H1 (cell line): ENCODE measurements around the gene HAGH. TPM values are rescaled to one million over a fixed set of nuclear protein-coding genes. Genes with fewer than 3 reads are reported as not detected.

Experiments used
- CTCF ChIA-PET: fragments of 300-600 bp; sonication (Branson Sonifier 250); formaldehyde crosslinking; loops from one replicate; lab custom pipeline; 2021; ENCODE audit not compliant: partially characterized antibody; lab: Charles Lee
- POLR2A ChIA-PET: fragments of 300-600 bp; sonication (Branson Sonifier 250); formaldehyde crosslinking; loops from one replicate; lab custom pipeline; 2021; ENCODE audit warnings: inconsistent platforms; ENCODE audit not compliant: partially characterized antibody; lab: Charles Lee
- DNase-seq, 2 experiments: peaks; one replicate each; pipeline versions ENCODE4 v3.0.0 to v3.0.0-alpha.2; 2010 to 2022; ENCODE audit warnings: low spot score in 2 of 2, low read depth in 1 of 2, mixed read lengths in 1 of 2
- FAIRE-seq: peaks from 2 replicates; lab custom pipeline; 2011; peaks lifted over from hg19 to GRCh38; lab: Jason Lieb, UNC
- H2AFZ ChIP-seq: 2 replicates; pipeline ENCODE4 v1.8.1; 2012; ENCODE audit warnings: low read length, inconsistent platforms
- H2AK5ac ChIP-seq: 2 replicates; pipeline ENCODE4 v1.6.1; 2013; ENCODE audit warnings: low read depth, low read length
- H2BK120ac ChIP-seq: replicated peaks from 2 replicates; pipeline ENCODE3; 2013; ENCODE audit warnings: low read depth, low read length, inconsistent platforms
- H2BK12ac ChIP-seq: 2 replicates; pipeline ENCODE4 v1.6.1; 2013; ENCODE audit warnings: low read depth, low read length
- H2BK15ac ChIP-seq: 2 replicates; pipeline ENCODE4 v1.6.1; 2013; ENCODE audit warnings: low read length
- H2BK20ac ChIP-seq: 2 replicates; pipeline ENCODE4 v1.6.1; 2013; ENCODE audit warnings: low read length
- H2BK5ac ChIP-seq: 2 replicates; pipeline ENCODE4 v1.6.1; 2013; ENCODE audit warnings: low read depth, low read length
- H3K14ac ChIP-seq: 2 replicates; pipeline ENCODE4 v1.6.1; 2013; ENCODE audit warnings: inconsistent platforms; ENCODE audit not compliant: insufficient read length
- H3K18ac ChIP-seq: 2 replicates; pipeline ENCODE4 v1.6.1; 2013; ENCODE audit warnings: low read length; ENCODE audit errors: extremely low read depth
- H3K23ac ChIP-seq: 2 replicates; pipeline ENCODE4 v1.6.1; 2013; ENCODE audit warnings: inconsistent platforms; ENCODE audit not compliant: insufficient read length
- H3K23me2 ChIP-seq: 2 replicates; pipeline ENCODE4 v1.6.1; 2013; ENCODE audit warnings: low read depth, low read length
- H3K27ac ChIP-seq: 2 replicates; pipeline ENCODE4 v1.6.1; 2011; ENCODE audit warnings: low read depth, low read length, inconsistent platforms
- H3K27me3 ChIP-seq, 4 experiments: replicated peaks in 1 of 4; 1 replicate in 1 of 4; 2 replicates in 3 of 4; pipeline versions ENCODE4 v1.6.1 to v1.8.1; 2011 to 2013; ENCODE audit warnings: low read length in 3 of 4, mild to moderate bottlenecking in 3 of 4, inconsistent platforms in 2 of 4, mixed read lengths in 2 of 4, moderate library complexity in 1 of 4; ENCODE audit not compliant: control insufficient read depth in 3 of 4, insufficient read depth in 3 of 4; ENCODE audit errors: extremely low read depth in 1 of 4
- H3K36me3 ChIP-seq, 4 experiments: 2 replicates each; pipeline versions ENCODE4 v1.6.1 to v1.8.1; 2011 to 2013; ENCODE audit warnings: mild to moderate bottlenecking in 4 of 4, low read length in 3 of 4, moderate library complexity in 2 of 4, control low read depth in 1 of 4, inconsistent platforms in 1 of 4; ENCODE audit not compliant: insufficient read depth in 4 of 4, control insufficient read depth in 2 of 4
- H3K4ac ChIP-seq: replicated peaks from 2 replicates; pipeline ENCODE3; 2013; ENCODE audit warnings: low read length, low read depth, mixed read lengths, inconsistent platforms; ENCODE audit not compliant: insufficient read length
- H3K4me1 ChIP-seq, 4 experiments: replicated peaks in 1 of 4; 1 replicate in 1 of 4; 2 replicates in 3 of 4; pipeline versions ENCODE4 v1.6.1 to v1.8.1; 2011 to 2013; ENCODE audit warnings: low read length in 3 of 4, inconsistent platforms in 2 of 4, mixed read lengths in 1 of 4; ENCODE audit not compliant: insufficient read depth in 4 of 4, control insufficient read depth in 3 of 4
- H3K4me2 ChIP-seq, 2 experiments: 2 replicates each; pipeline versions ENCODE4 v1.6.1 to v1.8.1; 2011 to 2013; ENCODE audit warnings: low read depth in 2 of 2, low read length in 2 of 2, control low read depth in 1 of 2, inconsistent platforms in 1 of 2, mild to moderate bottlenecking in 1 of 2; ENCODE audit not compliant: insufficient read depth in 1 of 2
- H3K4me3 ChIP-seq, 4 experiments: fragments of 200-600, 300-600 bp in 1 of 4; sonication (generic), shearing (Covaris generic), sonication (Bioruptor Twin) in 1 of 4; 2 replicates each; pipeline versions ENCODE4 v1.5.1 to v1.8.1; 2011 to 2016; ENCODE audit warnings: low read length in 4 of 4, low read depth in 3 of 4, control low read depth in 2 of 4, inconsistent platforms in 2 of 4, mild to moderate bottlenecking in 2 of 4, mixed read lengths in 1 of 4, moderate library complexity in 1 of 4; ENCODE audit not compliant: insufficient read depth in 2 of 4; ENCODE audit errors: extremely low read depth in 1 of 4
- H3K56ac ChIP-seq: replicated peaks from 2 replicates; pipeline ENCODE3; 2013; ENCODE audit warnings: low read depth, mild to moderate bottlenecking, mixed read lengths, low read length, inconsistent platforms; ENCODE audit not compliant: insufficient read length
- H3K79me1 ChIP-seq: 2 replicates; pipeline ENCODE4 v1.6.1; 2013; ENCODE audit warnings: low read depth, low read length, control low read depth
- H3K79me2 ChIP-seq, 2 experiments: 2 replicates each; pipeline versions ENCODE4 v1.6.1 to v1.8.1; 2012 to 2013; ENCODE audit warnings: low read length in 2 of 2, mild to moderate bottlenecking in 2 of 2, inconsistent platforms in 1 of 2; ENCODE audit not compliant: insufficient read depth in 2 of 2, control insufficient read depth in 1 of 2
- H3K9ac ChIP-seq, 4 experiments: replicated peaks in 1 of 4; 1 replicate in 1 of 4; 2 replicates in 3 of 4; pipeline versions ENCODE4 v1.6.1 to v1.8.1; 2011 to 2013; ENCODE audit warnings: low read depth in 3 of 4, low read length in 3 of 4, control low read depth in 2 of 4, mild to moderate bottlenecking in 2 of 4, moderate library complexity in 2 of 4, inconsistent platforms in 1 of 4; ENCODE audit errors: extremely low read depth in 1 of 4
- H3K9me3 ChIP-seq, 2 experiments: 2 replicates each; pipeline versions ENCODE4 v1.6.1 to v1.8.1; 2012 to 2013; ENCODE audit warnings: mild to moderate bottlenecking in 2 of 2, moderate library complexity in 2 of 2, control low read depth in 1 of 2, inconsistent platforms in 1 of 2, low read depth in 1 of 2, low read length in 1 of 2, mixed read lengths in 1 of 2; ENCODE audit not compliant: insufficient read depth in 2 of 2
- H4K20me1 ChIP-seq, 2 experiments: replicated peaks in 1 of 2; 2 replicates each; pipeline versions ENCODE3 to v1.8.1; 2011 to 2013; ENCODE audit warnings: inconsistent platforms in 2 of 2, low read length in 2 of 2, mild to moderate bottlenecking in 1 of 2; ENCODE audit not compliant: insufficient read depth in 2 of 2, control insufficient read depth in 1 of 2
- H4K5ac ChIP-seq: 2 replicates; pipeline ENCODE4 v1.6.1; 2013; ENCODE audit warnings: low read length, low read depth, mixed read lengths, inconsistent platforms; ENCODE audit not compliant: insufficient read length
- H4K8ac ChIP-seq: 2 replicates; pipeline ENCODE4 v1.8.0; 2013; ENCODE audit warnings: mild to moderate bottlenecking, moderate library complexity, low read length, inconsistent platforms; ENCODE audit not compliant: insufficient read depth; ENCODE audit errors: extremely low read depth
- H4K91ac ChIP-seq: replicated peaks from 2 replicates; pipeline ENCODE3; 2013; ENCODE audit warnings: low read length, mixed read lengths, inconsistent platforms; ENCODE audit not compliant: insufficient read length
- ASH2L ChIP-seq: fragments of 200-600, 300-600 bp; sonication (generic); IDR thresholded peaks from one replicate; pipeline ENCODE4 v1.7.1; 2017; ENCODE audit warnings: low read length
- CBX8 ChIP-seq: fragments of 300-800, 300-1000 bp; sonication (generic); IDR thresholded peaks from 2 replicates; pipeline ENCODE4 v1.7.1; 2016; ENCODE audit warnings: low read depth, low read length, borderline replicate concordance
- GTF2F1 ChIP-seq: IDR thresholded peaks from 2 replicates; pipeline ENCODE4 v1.6.1; 2012; ENCODE audit warnings: low read depth, low read length, improper control_type of control experiment, borderline replicate concordance
- KDM1A ChIP-seq: fragments of 200-600, 300-600 bp; sonication (generic); IDR thresholded peaks from 2 replicates; pipeline ENCODE4 v1.7.1; 2016; ENCODE audit warnings: mild to moderate bottlenecking, low read length, borderline replicate concordance
- RAD21 ChIP-seq, 2 experiments: IDR thresholded peaks in 1 of 2; conservative IDR thresholded peaks in 1 of 2; 2 replicates each; pipeline ENCODE4 v1.6.1; 2011; ENCODE audit warnings: low read depth in 2 of 2, low read length in 2 of 2, improper control_type of control experiment in 1 of 2, inconsistent platforms in 1 of 2, mild to moderate bottlenecking in 1 of 2, moderate library complexity in 1 of 2
- SAP30 ChIP-seq: fragments of 300-600 bp; sonication (generic); IDR thresholded peaks from 2 replicates; pipeline ENCODE4 v1.7.1; 2012; ENCODE audit warnings: low read length, moderate library complexity, mild to moderate bottlenecking, inconsistent platforms; ENCODE audit not compliant: insufficient read depth, insufficient replicate concordance
- SP2 ChIP-seq: IDR thresholded peaks from 2 replicates; pipeline ENCODE4 v1.6.1; 2012; ENCODE audit warnings: mild to moderate bottlenecking, low read length, inconsistent platforms
- SRF ChIP-seq: IDR thresholded peaks from 2 replicates; pipeline ENCODE4 v1.6.1; 2011; ENCODE audit warnings: mild to moderate bottlenecking, low read depth, low read length, moderate library complexity
- TAF1 ChIP-seq: IDR thresholded peaks from 2 replicates; pipeline ENCODE4 v1.6.1; 2011; ENCODE audit warnings: mild to moderate bottlenecking, low read depth, low read length
- YY1 ChIP-seq: IDR thresholded peaks from 2 replicates; pipeline ENCODE4 v1.6.1; 2011; ENCODE audit warnings: low read depth, mild to moderate bottlenecking, low read length
- WGBS, 2 experiments: shearing (Covaris generic) in 1 of 2; methylation state at CpG; one replicate each; pipeline versions ENCODE4 v1.1.6 to v1.1.7; 2013 to 2015; ENCODE audit warnings: low lambda C conversion rate in 2 of 2, mixed read lengths in 2 of 2, inconsistent platforms in 1 of 2, low coverage in 1 of 2, missing lambda C conversion rate in 1 of 2; ENCODE audit not compliant: insufficient replicate concordance in 2 of 2, insufficient coverage in 1 of 2, insufficient read length in 1 of 2; ENCODE audit errors: extremely low coverage in 1 of 2, missing lambda C conversion rate in 1 of 2; 5-methylcytosine and 5-hydroxymethylcytosine counted together
- polyA plus RNA-seq, 7 experiments: library from polyadenylated mRNA; depleted of rRNA in 3 of 7; stranded (reverse) in 5 of 7; unstranded in 2 of 7; fragments of >200 nt in 5 of 7; fragments of 200-250 nt in 2 of 7; gene quantifications; 1 replicate in 5 of 7; 2 replicates in 1 of 7; 4 replicates in 1 of 7; pipeline versions ENCODE4 v1.2.1 to v1.2.3, GENCODE V29; 2011 to 2013; ENCODE audit warnings: missing spikeins in 2 of 7, mixed read lengths in 2 of 7
- total RNA-seq: library from RNA; stranded (reverse); fragmentation: NEBNext Ultra II Directional; extraction: Animal tissue kit (Norgen Biotek cat#: 25700); gene quantifications from 2 replicates; pipeline ENCODE4 v1.2.1, GENCODE V29; 2021
- TF ChIP-seq, protein P1 (sequence below): IDR thresholded peaks from 2 replicates; pipeline ENCODE4 v1.6.1; 2012; ENCODE audit warnings: low read length, inconsistent platforms

HAGH gene
- total and polyA plus RNA-seq, 2 of the 8 experiments (the other 6 are each of a cell fraction or from before 2014, with no cell fraction given) = 28.7 to 40.6 TPM

GRCh38 chr16:1780677-1781072 is 46.0 kb downstream of the HAGH start:
- H3K4me1 ChIP-seq = peaks cover 0 to 7% (median 4%) of the 10 kb centered on the region in 4 experiments; a peak in 5 of 7 replicates
- CTCF ChIA-PET = interaction anchor here (0.7 to 0.8 kb wide), 2 partner anchors 8 to 106 kb away, joined by 3 to 4 read pairs; partner anchors contain the start of genes EME2 and MRPS34
- H4K20me1 ChIP-seq = peaks cover 8 to 33% of the 10 kb centered on the region in 2 experiments
- POLR2A ChIA-PET = interaction anchor here (0.5 to 12.0 kb wide), 5 partner anchors 8 to 184 kb away, joined by 4 to 246 read pairs (median 15); partner anchors contain the start of genes EME2, IGFALS, JPT2 and MRPS34
- no peak overlapping the region for H2BK120ac ChIP-seq
- H2BK5ac ChIP-seq = 0 out of 2 replicates have a peak overlapping the region, but pooled peaks have one; percentile 8
- H3K56ac ChIP-seq = no peak overlapping the region
- peak overlapping the region in 1 of 2 experiments; percentile 81; a peak in 1 of 4 replicates for H3K4me2 ChIP-seq
- no peak overlapping the region for H2BK15ac ChIP-seq
- 0 out of 2 replicates have a peak overlapping the region, but pooled peaks have one; percentile 48 for H2AK5ac ChIP-seq
- no peak overlapping the region for H2BK20ac ChIP-seq
- no peak overlapping the region for H4K91ac ChIP-seq
- DNase-seq = no peak
- no peak overlapping the region for H3K23ac ChIP-seq
- peaks cover 13% of the 10 kb centered on the region for H3K79me1 ChIP-seq
- H2AFZ ChIP-seq = no peak overlapping the region
- WGBS, 2 experiments = 94% methylated on average over 6 of the region's 6 CpGs; no CpG with 5 or more reads in 1 of the 2 experiments
- peaks cover 3% of the 10 kb centered on the region; the same call in 1 of the 2 replicates for H3K23me2 ChIP-seq
- no peak overlapping the region for H4K5ac ChIP-seq
- no peak overlapping the region; a peak in 1 of 7 replicates for H3K9ac ChIP-seq
- no peaks in the 10 kb centered on the region for H3K9me3 ChIP-seq
- H3K4me3 ChIP-seq = 0 out of 8 replicates have a peak overlapping the region, but pooled peaks of 1 of the 4 experiments have one; percentile 98
- no peak overlapping the region for H2BK12ac ChIP-seq
- no peak overlapping the region for H3K27ac ChIP-seq
- H3K79me2 ChIP-seq = peaks cover 0 to 23% of the 10 kb centered on the region in 2 experiments; a peak in 2 of 4 replicates
- H3K27me3 ChIP-seq = no peaks in the 10 kb centered on the region
- no peak overlapping the region for H3K14ac ChIP-seq
- no peak overlapping the region for H3K4ac ChIP-seq
- no peak overlapping the region for H4K8ac ChIP-seq
- no peak for FAIRE-seq
- H3K36me3 ChIP-seq = peaks cover 0 to 16% (median 7%) of the 10 kb centered on the region in 4 experiments; a peak in 6 of 8 replicates
- no peak overlapping the region for H3K18ac ChIP-seq
- TF ChIP-seq, protein P1, sequence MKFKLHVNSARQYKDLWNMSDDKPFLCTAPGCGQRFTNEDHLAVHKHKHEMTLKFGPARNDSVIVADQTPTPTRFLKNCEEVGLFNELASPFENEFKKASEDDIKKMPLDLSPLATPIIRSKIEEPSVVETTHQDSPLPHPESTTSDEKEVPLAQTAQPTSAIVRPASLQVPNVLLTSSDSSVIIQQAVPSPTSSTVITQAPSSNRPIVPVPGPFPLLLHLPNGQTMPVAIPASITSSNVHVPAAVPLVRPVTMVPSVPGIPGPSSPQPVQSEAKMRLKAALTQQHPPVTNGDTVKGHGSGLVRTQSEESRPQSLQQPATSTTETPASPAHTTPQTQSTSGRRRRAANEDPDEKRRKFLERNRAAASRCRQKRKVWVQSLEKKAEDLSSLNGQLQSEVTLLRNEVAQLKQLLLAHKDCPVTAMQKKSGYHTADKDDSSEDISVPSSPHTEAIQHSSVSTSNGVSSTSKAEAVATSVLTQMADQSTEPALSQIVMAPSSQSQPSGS = no peak
- TF ChIP-seq YY1 (no peak), GTF2F1 (no peak), TAF1 (no peak), SRF (no peak), CBX8 (no peak), SAP30 (no peak), RAD21 (IDR thresholded peaks at IDR 0.05 in 1 of 2, conservative IDR thresholded peaks at IDR 0.05 in 1 of 2; ENCODE audit: low read depth in 2 of 2, low read length in 2 of 2) (no peak), KDM1A (no peak), SP2 (no peak), ASH2L (no peak)
